Measurements from ENCODE around the gene RAB23.

Gene RAB23

DNA sequence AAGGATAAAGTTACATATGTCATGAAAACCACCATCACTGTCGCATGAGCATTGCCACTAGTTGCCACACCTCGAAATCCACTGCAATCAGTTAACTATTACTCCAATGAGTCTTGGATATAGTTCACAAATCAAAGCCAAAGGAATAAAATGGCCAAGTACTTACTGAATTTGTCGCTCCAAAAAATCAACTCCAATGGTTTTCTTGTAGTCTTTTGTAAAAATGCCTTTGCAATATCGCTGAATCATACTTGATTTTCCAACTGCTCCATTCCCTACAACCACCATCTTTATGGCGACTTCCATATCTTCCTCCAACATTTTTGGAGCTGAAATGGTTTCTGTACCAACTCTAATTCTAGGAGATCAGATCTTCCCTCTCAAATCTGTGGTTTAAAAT is 12.0 kb downstream of the RAB23 start:
- TF ChIP-seq, protein P1, sequence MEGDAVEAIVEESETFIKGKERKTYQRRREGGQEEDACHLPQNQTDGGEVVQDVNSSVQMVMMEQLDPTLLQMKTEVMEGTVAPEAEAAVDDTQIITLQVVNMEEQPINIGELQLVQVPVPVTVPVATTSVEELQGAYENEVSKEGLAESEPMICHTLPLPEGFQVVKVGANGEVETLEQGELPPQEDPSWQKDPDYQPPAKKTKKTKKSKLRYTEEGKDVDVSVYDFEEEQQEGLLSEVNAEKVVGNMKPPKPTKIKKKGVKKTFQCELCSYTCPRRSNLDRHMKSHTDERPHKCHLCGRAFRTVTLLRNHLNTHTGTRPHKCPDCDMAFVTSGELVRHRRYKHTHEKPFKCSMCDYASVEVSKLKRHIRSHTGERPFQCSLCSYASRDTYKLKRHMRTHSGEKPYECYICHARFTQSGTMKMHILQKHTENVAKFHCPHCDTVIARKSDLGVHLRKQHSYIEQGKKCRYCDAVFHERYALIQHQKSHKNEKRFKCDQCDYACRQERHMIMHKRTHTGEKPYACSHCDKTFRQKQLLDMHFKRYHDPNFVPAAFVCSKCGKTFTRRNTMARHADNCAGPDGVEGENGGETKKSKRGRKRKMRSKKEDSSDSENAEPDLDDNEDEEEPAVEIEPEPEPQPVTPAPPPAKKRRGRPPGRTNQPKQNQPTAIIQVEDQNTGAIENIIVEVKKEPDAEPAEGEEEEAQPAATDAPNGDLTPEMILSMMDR (IDR thresholded peaks at IDR 0.05; ENCODE audit: insufficient read depth, low read depth, low read length, missing control alignments) = no peak

GRCh38 chr6:57209030-57209429 is 13.1 kb downstream of the RAB23 start:
- DNase-seq (ENCODE audit: low read depth) = no peak

More for the DNA sequence above, 12.0 kb downstream of the RAB23 start:
- no peak overlapping the region for H3K4me3 ChIP-seq (ENCODE audit: low read length)
- DNase-seq (ENCODE audit: low read depth) = no peak

GRCh38 chr6:57207872-57208271 is 14.2 kb downstream of the RAB23 start:
- TF ChIP-seq, protein P1 (IDR thresholded peaks at IDR 0.05; ENCODE audit: insufficient read depth, low read depth, low read length, missing control alignments) = no peak
- no peak overlapping the region for H3K4me3 ChIP-seq (ENCODE audit: low read length)
- DNase-seq (ENCODE audit: low read depth) = no peak

More at GRCh38 chr6:57209030-57209429, 13.1 kb downstream of the RAB23 start:
- TF ChIP-seq, protein P1 (IDR thresholded peaks at IDR 0.05; ENCODE audit: insufficient read depth, low read depth, low read length, missing control alignments) = no peak
- H3K4me3 ChIP-seq (ENCODE audit: low read length) = no peak overlapping the region

GRCh38 chr6:57207141-57207540 is 15.0 kb downstream of the RAB23 start:
- DNase-seq (ENCODE audit: low read depth) = peak; percentile 46
- H3K4me3 ChIP-seq (ENCODE audit: low read length) = no peak overlapping the region

DNA sequence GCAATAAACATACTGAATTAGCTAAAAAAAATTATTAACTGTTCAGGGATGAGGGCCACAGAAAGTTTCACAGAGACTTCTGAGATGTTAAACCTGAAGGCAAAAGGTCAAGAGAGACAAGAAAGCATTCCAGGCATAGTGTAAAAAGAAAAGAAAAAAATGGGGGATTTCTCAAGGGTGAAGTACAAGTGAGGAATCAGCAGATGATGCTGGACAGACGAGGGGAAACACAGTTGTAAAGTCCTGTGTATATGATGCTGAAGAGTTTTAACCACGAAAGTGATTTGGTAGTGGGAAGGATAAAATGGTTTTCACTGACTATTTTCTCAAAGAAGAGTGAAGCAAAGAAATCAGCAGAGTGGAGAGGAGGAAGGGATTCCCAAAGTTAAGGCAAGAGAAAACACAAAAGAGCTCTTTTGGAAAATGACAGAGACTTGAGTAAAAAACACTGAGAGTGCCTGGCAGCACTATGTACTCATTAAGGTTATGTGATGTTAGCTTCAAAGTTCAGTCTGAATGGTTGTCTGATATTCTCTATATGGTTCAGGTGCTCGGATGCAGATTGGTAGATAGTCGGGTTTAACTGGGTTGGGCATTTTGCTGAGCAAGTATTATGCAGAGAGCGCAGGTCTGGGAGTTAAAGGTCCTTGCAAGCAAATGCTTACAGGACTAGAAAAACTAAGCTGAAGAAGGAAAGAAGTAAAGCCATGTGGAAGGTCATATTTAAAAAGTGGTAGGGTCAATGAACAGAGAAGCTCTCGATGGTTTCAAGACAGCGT is 16.4 kb downstream of the RAB23 start:
- no peak for DNase-seq (ENCODE audit: low read depth)
- H3K4me3 ChIP-seq (ENCODE audit: low read length) = no peak overlapping the region
- TF ChIP-seq, protein P1 (IDR thresholded peaks at IDR 0.05; ENCODE audit: insufficient read depth, low read depth, low read length, missing control alignments) = no peak

More at GRCh38 chr6:57207141-57207540, 15.0 kb downstream of the RAB23 start:
- TF ChIP-seq, protein P1 (IDR thresholded peaks at IDR 0.05; ENCODE audit: insufficient read depth, low read depth, low read length, missing control alignments) = no peak

DNA sequence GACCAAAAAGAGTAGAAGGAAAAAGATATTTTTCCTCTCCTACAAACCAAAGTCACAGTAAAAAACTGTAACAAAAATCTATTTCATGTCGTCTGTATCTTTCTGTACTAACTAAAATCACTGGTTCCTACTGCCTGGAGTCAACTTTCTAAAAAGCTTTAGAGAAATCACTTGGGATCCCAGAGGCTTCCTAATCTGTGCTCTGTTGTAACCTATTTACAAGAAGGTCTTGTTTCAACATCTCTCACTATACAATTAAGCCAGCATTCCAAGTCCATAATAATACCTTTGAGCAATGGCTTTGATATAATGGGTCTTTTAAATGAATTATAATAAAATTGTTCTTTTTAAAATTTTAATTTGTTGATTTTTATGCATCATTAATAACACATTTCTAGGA is 20.4 kb downstream of the RAB23 start:
- TF ChIP-seq, protein P1 (IDR thresholded peaks at IDR 0.05; ENCODE audit: insufficient read depth, low read depth, low read length, missing control alignments) = no peak
- no peak overlapping the region for H3K4me3 ChIP-seq (ENCODE audit: low read length)
- no peak for DNase-seq (ENCODE audit: low read depth)
